Measurements from ENCODE around the gene GGT6.

The GGT6 gene

DNA sequence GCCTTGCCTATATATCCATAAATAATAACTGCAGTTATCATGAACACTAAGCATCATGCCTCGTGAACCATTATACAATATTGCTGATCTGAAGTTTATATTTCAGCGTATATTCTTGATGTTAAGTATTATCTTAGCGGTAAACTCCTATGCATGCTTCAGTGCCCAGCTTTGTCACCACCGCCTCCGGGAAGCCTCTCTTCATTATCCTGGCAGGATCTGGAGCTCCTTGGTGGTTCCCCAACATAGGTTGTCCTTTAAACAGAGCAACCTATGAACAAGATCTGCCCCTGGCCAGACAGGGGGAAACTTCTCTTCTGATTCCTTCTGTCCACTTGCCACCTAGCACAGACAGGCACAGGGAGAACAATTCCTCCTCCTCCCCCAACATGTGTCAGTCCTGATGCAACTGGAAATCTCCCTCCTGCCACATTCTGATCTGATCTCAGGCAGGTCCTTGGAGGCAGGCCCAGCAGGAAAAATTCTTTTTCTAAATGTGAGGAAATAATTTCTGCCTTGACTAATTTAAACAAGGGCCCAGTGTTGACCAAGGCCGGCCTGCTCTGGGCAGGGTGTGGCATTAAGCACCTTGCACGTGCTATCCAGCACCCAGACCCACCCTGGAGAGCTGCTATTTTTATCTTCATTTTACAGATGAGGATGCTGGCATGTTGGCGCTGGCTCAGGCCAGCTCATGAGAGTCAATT lies 39.3 kb downstream of the GGT6 start:
- Histone ChIP-seq H3K27me3 (ENCODE audit: insufficient read depth, low read length, poor library complexity) (no peaks in the 10 kb centered on the region), H3K79me2 (ENCODE audit: insufficient read depth, low read length) (no peaks in the 10 kb centered on the region), H3K27ac (ENCODE audit: low read length) (no peak overlapping the region)

GRCh38 chr17:4520060-4520893 lies 40.1 kb downstream of the GGT6 start:
- H3K4me1 ChIP-seq (ENCODE audit: insufficient read depth, low read length): no peaks in the 10 kb centered on the region
- H3K4me2 ChIP-seq (ENCODE audit: insufficient read depth, low read length): no peak overlapping the region
- no peaks in the 10 kb centered on the region for H3K9me3 ChIP-seq (ENCODE audit: insufficient read depth, low read length, severe bottlenecking)
- H3K4me3 ChIP-seq (ENCODE audit: low read depth in 1 of 2, low read length in 2 of 2): no peak overlapping the region
- H4K20me1 ChIP-seq (ENCODE audit: insufficient read depth, low read length): no peaks in the 10 kb centered on the region; the same call in 1 of the 2 replicates
- ATAC-seq (ENCODE audit: insufficient read depth, low read depth) (no peak), DNase-seq (no peak)
- TF ChIP-seq CTCF (IDR thresholded peaks at IDR 0.05; ENCODE audit: borderline replicate concordance, extremely low read depth, low read length, poor library complexity, severe bottlenecking): no peak
- no peak for TF ChIP-seq EZH2 (IDR thresholded peaks at IDR 0.05; ENCODE audit: borderline replicate concordance, low read depth, low read length, severe bottlenecking)
- no peaks in the 10 kb centered on the region for H3K79me2 ChIP-seq (ENCODE audit: insufficient read depth, low read length)
- H3K36me3 ChIP-seq (ENCODE audit: insufficient read depth, low read length): no peaks in the 10 kb centered on the region
- no peak overlapping the region for H3K9ac ChIP-seq (ENCODE audit: low read depth, low read length)
- no peaks in the 10 kb centered on the region for H3K27me3 ChIP-seq (ENCODE audit: insufficient read depth, low read length, poor library complexity)
- no peak overlapping the region for H3K27ac ChIP-seq (ENCODE audit: low read length)
- no peak overlapping the region for H2AFZ ChIP-seq (ENCODE audit: low read depth, low read length)

More for the DNA sequence above, 39.3 kb downstream of the GGT6 start:
- no peaks in the 10 kb centered on the region; the same call in 1 of the 2 replicates for H4K20me1 ChIP-seq (ENCODE audit: insufficient read depth, low read length)
- no peak overlapping the region for H3K9ac ChIP-seq (ENCODE audit: low read depth, low read length)
- DNase-seq (no peak), ATAC-seq (ENCODE audit: insufficient read depth, low read depth) (no peak)
- no peaks in the 10 kb centered on the region for H3K36me3 ChIP-seq (ENCODE audit: insufficient read depth, low read length)
- no peak overlapping the region for H3K4me3 ChIP-seq (ENCODE audit: low read depth in 1 of 2, low read length in 2 of 2)
- no peaks in the 10 kb centered on the region for H3K9me3 ChIP-seq (ENCODE audit: insufficient read depth, low read length, severe bottlenecking)
- no peak overlapping the region for H3K4me2 ChIP-seq (ENCODE audit: insufficient read depth, low read length)
- no peak overlapping the region for H2AFZ ChIP-seq (ENCODE audit: low read depth, low read length)
- H3K4me1 ChIP-seq (ENCODE audit: insufficient read depth, low read length): no peaks in the 10 kb centered on the region
- TF ChIP-seq EZH2 (IDR thresholded peaks at IDR 0.05; ENCODE audit: borderline replicate concordance, low read depth, low read length, severe bottlenecking) (no peak), CTCF (IDR thresholded peaks at IDR 0.05; ENCODE audit: borderline replicate concordance, extremely low read depth, low read length, poor library complexity, severe bottlenecking) (no peak)

- no peak for DNase-seq
- H4K20me1 ChIP-seq (ENCODE audit: insufficient read depth, low read length): no peaks in the 10 kb centered on the region; the same call in 1 of the 2 replicates
- H3K27ac ChIP-seq (ENCODE audit: low read length): no peak overlapping the region
- H3K4me1 ChIP-seq (ENCODE audit: insufficient read depth, low read length): no peaks in the 10 kb centered on the region
- no peaks in the 10 kb centered on the region for H3K79me2 ChIP-seq (ENCODE audit: insufficient read depth, low read length)
- H3K27me3 ChIP-seq (ENCODE audit: insufficient read depth, low read length, poor library complexity): no peaks in the 10 kb centered on the region
- ATAC-seq (ENCODE audit: insufficient read depth, low read depth): no peak
- H3K9me3 ChIP-seq (ENCODE audit: insufficient read depth, low read length, severe bottlenecking): no peaks in the 10 kb centered on the region
- no peak overlapping the region for H3K9ac ChIP-seq (ENCODE audit: low read depth, low read length)
- H3K4me3 ChIP-seq (ENCODE audit: low read depth in 1 of 2, low read length in 2 of 2): no peak overlapping the region
- H2AFZ ChIP-seq (ENCODE audit: low read depth, low read length): no peak overlapping the region
- no peaks in the 10 kb centered on the region for H3K36me3 ChIP-seq (ENCODE audit: insufficient read depth, low read length)
- TF ChIP-seq CTCF (IDR thresholded peaks at IDR 0.05; ENCODE audit: borderline replicate concordance, extremely low read depth, low read length, poor library complexity, severe bottlenecking) (no peak), EZH2 (IDR thresholded peaks at IDR 0.05; ENCODE audit: borderline replicate concordance, low read depth, low read length, severe bottlenecking) (no peak)
- H3K4me2 ChIP-seq (ENCODE audit: insufficient read depth, low read length): no peak overlapping the region
Observed at GRCh38 chr17:4519361-4519788, 41.0 kb downstream of the GGT6 start.

Measured in DND-41 (cell line).